ENCODE results near the gene FAM168A.

DNA sequence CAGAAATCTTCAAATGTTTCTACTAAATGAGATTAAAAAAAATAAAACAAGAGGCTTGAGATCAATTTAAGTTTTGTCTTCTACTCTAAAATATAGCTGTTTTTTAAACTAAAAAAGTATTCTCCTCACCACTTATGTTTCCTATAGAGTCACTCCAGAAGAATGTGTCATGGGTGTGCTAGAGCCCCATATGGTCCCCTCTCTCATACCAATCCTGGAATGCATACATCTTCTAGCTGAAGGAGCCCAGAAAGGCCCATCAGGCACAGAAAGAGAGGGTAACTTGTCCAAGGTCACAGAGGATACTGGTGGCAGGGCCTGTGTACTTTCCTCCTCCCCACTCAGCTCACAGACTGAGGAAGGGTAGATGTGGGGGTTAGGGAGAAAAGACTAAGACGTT lies 187.3 kb downstream of the FAM168A start:
- no peak for TF ChIP-seq CTCF (IDR thresholded peaks at IDR 0.05)
- no peak for TF ChIP-seq POLR2A (IDR thresholded peaks at IDR 0.05)

Measured in Peyer's patch (tissue), 4 donors.